ENCODE results near the gene CMTM2. TPM values are rescaled to one million over a fixed set of nuclear protein-coding genes. Genes with fewer than 3 reads are reported as not detected.
A peak's percentile ranks its signal among the peaks of the same experiment; 100 is the strongest.

Gene CMTM2
- total and polyA plus RNA-seq, 7 experiments from 2014 or later, result 0.58 to 1.8 (median 0.81) TPM; not detected in 4

DNA sequence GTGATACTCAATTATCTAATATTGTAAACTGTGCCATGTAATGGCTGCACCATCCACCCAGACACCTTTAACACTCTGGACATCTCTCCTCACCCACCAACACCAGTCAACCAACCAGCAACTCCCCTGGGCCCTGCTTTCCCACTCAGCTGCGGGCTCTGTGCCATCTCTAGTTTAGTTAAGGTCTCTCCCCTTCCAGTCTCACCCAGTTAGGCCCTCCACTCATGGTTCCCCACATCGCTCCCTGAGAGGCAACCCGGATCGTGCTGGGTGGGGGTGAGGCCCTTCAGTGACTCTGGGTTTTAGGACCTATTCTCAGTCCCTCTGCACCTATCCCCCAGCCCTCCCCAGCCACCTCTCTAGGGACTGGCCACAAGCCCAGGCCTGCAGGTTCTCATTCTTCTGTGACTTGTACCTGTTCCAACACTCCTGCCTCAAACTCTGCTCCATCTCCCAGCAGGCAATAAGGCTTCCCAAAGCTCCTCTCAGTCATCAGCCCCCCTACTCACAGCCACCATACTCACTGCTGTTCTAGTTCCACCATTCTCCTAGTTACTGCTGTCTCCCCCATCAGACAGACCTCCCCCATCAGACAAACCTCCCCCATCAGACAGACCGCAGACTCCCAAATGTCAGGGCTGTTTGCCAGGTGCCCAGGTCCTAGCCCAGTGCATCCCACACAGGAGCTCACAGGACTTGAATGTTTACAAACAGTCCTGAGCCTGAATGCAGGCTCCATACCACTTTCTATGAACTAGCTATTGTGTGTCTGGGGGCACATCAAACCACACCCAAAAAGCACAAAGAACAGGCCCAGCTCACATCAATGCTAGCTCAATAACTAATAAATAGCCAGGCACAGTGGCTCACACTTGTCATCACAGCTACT, 31.9 kb upstream of the CMTM2 start:
- CTCF ChIA-PET, result interaction anchor here (1.0 to 1.3 kb wide), 2 partner anchors 21 to 25 kb away, joined by 3 to 4 read pairs; no protein-coding TSS in a partner anchor
- POLR2A ChIA-PET, result interaction anchor here (0.8 to 9.5 kb wide), 6 partner anchors 9 to 32 kb away, joined by 3 to 164 read pairs (median 4); partner anchors contain the start of gene CMTM2
- Histone ChIP-seq H3K27ac (ENCODE audit: low read depth, low read length) (no peak overlapping the region), H3K9me3 (ENCODE audit: control insufficient read depth in 2 of 3, low read length in 3 of 3) (no peaks in the 10 kb centered on the region), H3K4me1 (ENCODE audit: control insufficient read depth in 2 of 2, insufficient read depth in 2 of 2, low read length in 2 of 2) (peaks cover 31 to 34% of the 10 kb centered on the region in 2 donors), H3K27me3 (ENCODE audit: control insufficient read depth in 2 of 2, insufficient read depth in 2 of 2, low read length in 2 of 2) (no peaks in the 10 kb centered on the region), H3K36me3 (ENCODE audit: control insufficient read depth in 2 of 3, insufficient read depth in 3 of 3, low read length in 3 of 3) (no peaks in the 10 kb centered on the region), H3K4me3 (ENCODE audit: low read length) (no peak overlapping the region)
- H3K9me3 Mint-ChIP-seq, result peaks cover 0 to 3% (median 0%) of the 10 kb centered on the region in 11 donors
- H3K36me3 Mint-ChIP-seq, result peaks cover 0 to 18% (median 0%) of the 10 kb centered on the region in 5 donors
- intact Hi-C loops (cut with micrococcal nuclease), result no loop called here
- peak overlapping the region in 2 of 10 donors; percentile 0 to 43 for H3K4me3 Mint-ChIP-seq
- H3K27me3 Mint-ChIP-seq, result peaks cover 0 to under 1% (median 0%) of the 10 kb centered on the region in 5 donors
- H3K27ac Mint-ChIP-seq, result peak overlapping the region; percentile 55 to 92 (median 87)
- ATAC-seq (no peak), DNase-seq (no peak)
- H3K4me1 Mint-ChIP-seq, result peaks cover 26 to 57% (median 45%) of the 10 kb centered on the region in 7 donors

DNA sequence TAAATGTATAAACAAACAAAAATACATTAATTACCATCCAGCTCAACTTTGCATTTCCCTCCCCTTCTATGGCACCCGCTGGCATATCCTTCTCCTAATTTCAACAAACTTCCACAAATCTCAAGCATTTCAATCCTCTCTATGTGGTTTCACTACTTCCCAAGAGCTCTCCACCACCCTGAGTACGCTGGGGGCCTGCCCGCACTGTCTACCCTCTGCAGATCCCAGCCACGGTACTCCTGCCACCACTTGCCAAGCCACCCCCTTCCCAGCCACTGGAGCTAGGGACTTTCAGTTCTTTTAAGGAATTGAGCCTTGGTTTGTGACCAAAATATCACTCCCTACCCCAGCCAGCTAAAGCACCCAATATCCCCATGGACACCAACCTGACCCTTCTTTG, 31.2 kb upstream of the CMTM2 start:
- intact Hi-C loops (cut with micrococcal nuclease), result loop anchor here in 1 of 2 donors (1.0 kb wide), 1 partner anchor 12 kb away; no protein-coding TSS in a partner anchor
- H3K9me3 Mint-ChIP-seq, result peaks cover 0 to 7% (median 0%) of the 10 kb centered on the region in 11 donors
- peaks cover 31 to 34% of the 10 kb centered on the region in 2 donors for H3K4me1 ChIP-seq (ENCODE audit: control insufficient read depth in 2 of 2, insufficient read depth in 2 of 2, low read length in 2 of 2)
- H3K4me3 ChIP-seq (ENCODE audit: low read length), result no peak overlapping the region
- peak overlapping the region; percentile 65 to 92 (median 87) for H3K27ac Mint-ChIP-seq
- H3K36me3 Mint-ChIP-seq, result peaks cover 0 to 22% (median 0%) of the 10 kb centered on the region in 5 donors
- peak overlapping the region in 6 of 10 donors; percentile 22 to 88 (median 70) for H3K4me3 Mint-ChIP-seq
- H3K9me3 ChIP-seq (ENCODE audit: control insufficient read depth in 2 of 3, low read length in 3 of 3), result no peaks in the 10 kb centered on the region
- H3K27ac ChIP-seq (ENCODE audit: low read depth, low read length), result no peak overlapping the region
- POLR2A ChIA-PET, result interaction anchor here (0.8 to 9.5 kb wide), 6 partner anchors 8 to 32 kb away, joined by 3 to 164 read pairs (median 4); partner anchors contain the start of gene CMTM2
- CTCF ChIA-PET, result interaction anchor here (0.6 to 1.3 kb wide), 3 partner anchors 9 to 26 kb away, joined by 3 to 5 read pairs (median 4); no protein-coding TSS in a partner anchor
- peaks cover 27 to 60% (median 52%) of the 10 kb centered on the region in 7 donors for H3K4me1 Mint-ChIP-seq
- DNase-seq (no peak), ATAC-seq (no peak)
- peaks cover 0 to 2% (median 0%) of the 10 kb centered on the region in 5 donors for H3K27me3 Mint-ChIP-seq
- H3K27me3 ChIP-seq (ENCODE audit: control insufficient read depth in 2 of 2, insufficient read depth in 2 of 2, low read length in 2 of 2), result no peaks in the 10 kb centered on the region
- no peaks in the 10 kb centered on the region for H3K36me3 ChIP-seq (ENCODE audit: control insufficient read depth in 2 of 3, insufficient read depth in 3 of 3, low read length in 3 of 3)

DNA sequence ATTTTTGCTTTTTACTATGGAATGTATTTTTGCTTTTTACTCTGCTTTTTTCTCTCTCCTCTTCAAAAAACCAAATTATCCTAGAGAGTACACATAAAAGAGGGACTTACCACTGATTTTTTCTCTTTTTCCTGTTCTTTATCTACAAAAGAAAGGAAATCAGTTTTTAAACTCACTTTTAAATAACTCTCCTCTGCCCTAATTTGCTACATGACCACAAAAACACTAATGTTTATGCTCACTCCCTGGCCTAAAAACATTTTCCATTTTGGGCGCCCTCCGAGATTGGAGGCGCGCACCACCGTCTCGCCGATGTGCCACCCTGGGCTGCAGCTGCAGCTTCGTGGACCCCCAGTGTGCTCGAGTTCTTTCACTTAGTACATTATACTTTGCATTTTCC, 30.4 kb upstream of the CMTM2 start:
- Histone ChIP-seq H3K4me3 (ENCODE audit: low read length) (peak overlapping the region; percentile 70), H3K9me3 (ENCODE audit: control insufficient read depth in 2 of 3, low read length in 3 of 3) (no peaks in the 10 kb centered on the region), H3K27ac (ENCODE audit: low read depth, low read length) (peak overlapping the region; percentile 83), H3K36me3 (ENCODE audit: control insufficient read depth in 2 of 3, insufficient read depth in 3 of 3, low read length in 3 of 3) (no peaks in the 10 kb centered on the region), H3K27me3 (ENCODE audit: control insufficient read depth in 2 of 2, insufficient read depth in 2 of 2, low read length in 2 of 2) (no peaks in the 10 kb centered on the region), H3K4me1 (ENCODE audit: control insufficient read depth in 2 of 2, insufficient read depth in 2 of 2, low read length in 2 of 2) (peaks cover 38 to 40% of the 10 kb centered on the region in 2 donors)
- no peak for DNase-seq
- intact Hi-C loops (cut with micrococcal nuclease), result loop anchor here (1.0 kb wide), 2 partner anchors 11 to 32 kb away; no protein-coding TSS in a partner anchor
- CTCF ChIA-PET, result interaction anchor here (0.7 kb wide), 1 partner anchor 142 kb away, joined by 3 read pairs; no protein-coding TSS in a partner anchor
- POLR2A ChIA-PET, result interaction anchor here (1.1 to 9.5 kb wide), 3 partner anchors 10 to 31 kb away, joined by 3 to 164 read pairs (median 7); no protein-coding TSS in a partner anchor
- Mint-ChIP-seq H3K27ac (peak overlapping the region; percentile 65 to 92 (median 87)), H3K4me1 (peaks cover 33 to 63% (median 59%) of the 10 kb centered on the region in 7 donors), H3K36me3 (peaks cover 0 to 30% (median 0%) of the 10 kb centered on the region in 5 donors), H3K27me3 (peaks cover 0 to 2% (median 0%) of the 10 kb centered on the region in 5 donors), H3K9me3 (peaks cover 0 to 7% (median 0%) of the 10 kb centered on the region in 11 donors), H3K4me3 (peak overlapping the region; percentile 58 to 88 (median 73))
- ATAC-seq, result no peak

DNA sequence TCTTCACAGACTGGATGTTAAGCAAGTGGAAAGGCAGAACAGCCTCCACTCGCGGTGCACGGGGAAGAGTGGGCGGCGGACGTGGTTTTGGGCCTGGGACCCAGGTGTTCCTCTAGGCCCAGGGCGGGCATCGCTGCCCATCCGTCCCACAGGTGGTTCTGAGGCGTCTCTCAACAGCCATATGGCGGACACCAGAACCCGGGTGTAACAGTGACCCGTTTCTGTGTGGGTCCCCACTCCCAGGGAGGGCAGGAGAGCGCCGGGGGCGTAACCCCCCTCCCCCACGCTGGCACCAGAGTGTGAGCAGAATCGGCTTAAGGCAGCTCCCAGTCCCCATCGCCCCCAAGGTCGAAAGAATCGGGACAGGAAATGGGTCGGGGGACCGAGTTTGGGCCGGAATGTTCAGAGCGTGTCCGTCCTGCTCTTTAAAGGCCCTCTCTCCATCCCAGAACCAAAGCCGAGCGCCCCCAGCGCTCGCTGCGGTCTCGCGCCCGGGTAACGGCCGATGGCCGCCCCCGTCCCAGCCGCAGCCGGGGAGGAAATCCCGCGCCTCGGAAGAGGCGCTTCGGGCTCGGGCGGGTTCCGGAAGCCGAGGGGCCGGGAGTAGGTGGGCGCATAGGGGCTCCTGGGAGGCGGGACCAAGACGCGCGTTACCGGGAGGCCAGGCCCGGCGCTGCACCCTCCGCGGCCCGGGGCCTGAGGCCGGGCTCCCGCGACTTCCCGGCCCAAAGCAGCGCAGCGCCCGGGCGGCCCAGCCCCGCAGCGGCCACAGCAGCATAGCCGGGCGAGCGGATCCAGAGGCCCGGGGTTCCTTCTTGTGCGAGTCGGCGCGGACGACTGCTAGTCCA, 29.8 kb upstream of the CMTM2 start, which contains the start of gene TK2:
Gene TK2, minus strand, starts transcription at position 839 of the 848 bp plus-strand sequence. Its CDS starts 61 bp downstream, at position 778.
- H3K4me1 ChIP-seq (ENCODE audit: control insufficient read depth in 2 of 2, insufficient read depth in 2 of 2, low read length in 2 of 2), result peaks cover 44 to 46% of the 10 kb centered on the region in 2 donors
- H3K36me3 ChIP-seq (ENCODE audit: control insufficient read depth in 2 of 3, insufficient read depth in 3 of 3, low read length in 3 of 3), result no peaks in the 10 kb centered on the region
- H3K27ac Mint-ChIP-seq, result peak within 1 kb of the TSS; percentile 72 to 94 (median 92)
- H3K4me3 ChIP-seq (ENCODE audit: low read length), result peak within 1 kb of the TSS; percentile 70
- CTCF ChIA-PET, result interaction anchor here (0.7 to 3.3 kb wide), 3 partner anchors 14 to 143 kb away, joined by 3 to 22 read pairs (median 3); no protein-coding TSS in a partner anchor
- H3K36me3 Mint-ChIP-seq, result peaks cover 0 to 36% (median 0%) of the 10 kb centered on the region in 5 donors
- POLR2A ChIA-PET, result interaction anchor here (1.1 to 9.5 kb wide), 3 partner anchors 11 to 32 kb away, joined by 3 to 164 read pairs (median 7); no protein-coding TSS in a partner anchor
- peak within 1 kb of the TSS; percentile 83 for H3K27ac ChIP-seq (ENCODE audit: low read depth, low read length)
- peaks cover 0 to 2% (median 0%) of the 10 kb centered on the region in 5 donors for H3K27me3 Mint-ChIP-seq
- peaks cover 0 to 7% (median 0%) of the 10 kb centered on the region in 11 donors for H3K9me3 Mint-ChIP-seq
- H3K27me3 ChIP-seq (ENCODE audit: control insufficient read depth in 2 of 2, insufficient read depth in 2 of 2, low read length in 2 of 2), result no peaks in the 10 kb centered on the region
- ATAC-seq, result peak; percentile 17
- DNase-seq, result peak; percentile 36 to 81 (median 55)
- peak within 1 kb of the TSS; percentile 64 to 96 (median 86) for H3K4me3 Mint-ChIP-seq
- H3K4me1 Mint-ChIP-seq, result peaks cover 36 to 63% (median 59%) of the 10 kb centered on the region in 7 donors
- intact Hi-C loops (cut with micrococcal nuclease), result loop anchor here in 1 of 2 donors (1.0 to 5.0 kb wide), 4 partner anchors 32 to 333 kb away; partner anchors contain the start of genes CMTM4 and PDP2
- no peaks in the 10 kb centered on the region for H3K9me3 ChIP-seq (ENCODE audit: control insufficient read depth in 2 of 3, low read length in 3 of 3)

DNA sequence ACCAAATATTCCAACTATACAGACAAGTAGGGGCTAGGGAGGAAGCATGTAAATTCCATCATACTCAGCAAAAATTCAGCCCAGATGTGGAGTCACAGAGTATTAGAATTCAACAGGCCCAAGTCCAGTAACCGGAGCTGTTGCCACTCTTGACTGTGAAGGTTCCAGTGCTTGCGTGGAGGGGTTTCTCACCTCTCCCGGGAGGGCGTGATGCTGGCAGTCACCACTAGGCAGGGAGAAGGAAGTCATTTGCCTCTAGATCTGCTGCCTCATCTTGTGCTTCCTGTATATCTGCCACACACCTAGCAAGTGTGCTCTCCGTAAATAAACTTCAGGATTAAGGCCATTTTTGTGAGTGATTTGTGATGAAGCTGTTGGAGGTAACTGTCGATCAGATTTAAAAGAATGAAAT, 27.9 kb upstream of the CMTM2 start:
- DNase-seq (peak in 8 of 9 donors; percentile 53 to 64 (median 58)), ATAC-seq (peak; percentile 57)
- ChIA-PET CTCF (interaction anchor here (1.3 to 3.6 kb wide), 7 partner anchors 12 to 144 kb away, joined by 4 to 24 read pairs (median 9); partner anchors contain the start of gene CMTM3), POLR2A (interaction anchor here (0.8 to 9.5 kb wide), 17 partner anchors 8 to 279 kb away, joined by 3 to 164 read pairs (median 5); partner anchors contain the start of genes CMTM1, CMTM2, CMTM3 and NAE1)
- Mint-ChIP-seq H3K4me3 (peak overlapping the region; percentile 92 to 99 (median 95)), H3K27me3 (peaks cover 0 to 2% (median 0%) of the 10 kb centered on the region in 5 donors), H3K4me1 (peaks cover 55 to 81% (median 76%) of the 10 kb centered on the region in 7 donors), H3K27ac (peak overlapping the region; percentile 91 to 97 (median 94)), H3K36me3 (peaks cover 0 to 45% (median 0%) of the 10 kb centered on the region in 5 donors), H3K9me3 (peaks cover 0 to 7% (median 0%) of the 10 kb centered on the region in 11 donors)
- H3K4me3 ChIP-seq (ENCODE audit: low read length), result peak overlapping the region; percentile 94
- peak overlapping the region; percentile 77 for H3K27ac ChIP-seq (ENCODE audit: low read depth, low read length)
- peaks cover 49 to 61% of the 10 kb centered on the region in 2 donors for H3K4me1 ChIP-seq (ENCODE audit: control insufficient read depth in 2 of 2, insufficient read depth in 2 of 2, low read length in 2 of 2)
- intact Hi-C loops (cut with micrococcal nuclease), result loop anchor here in 1 of 2 donors (1.0 to 5.0 kb wide), 4 partner anchors 73 to 331 kb away; partner anchors contain the start of genes CMTM4 and PDP2
- H3K27me3 ChIP-seq (ENCODE audit: control insufficient read depth in 2 of 2, insufficient read depth in 2 of 2, low read length in 2 of 2), result no peaks in the 10 kb centered on the region
- H3K9me3 ChIP-seq (ENCODE audit: control insufficient read depth in 2 of 3, low read length in 3 of 3), result no peaks in the 10 kb centered on the region
- no peaks in the 10 kb centered on the region for H3K36me3 ChIP-seq (ENCODE audit: control insufficient read depth in 2 of 3, insufficient read depth in 3 of 3, low read length in 3 of 3)

Data from naive thymus-derived CD4-positive, alpha-beta T cell (primary cell).